ENCODE results near the gene IDNK. TPM values are rescaled to one million over a fixed set of nuclear protein-coding genes. Genes with fewer than 3 reads are reported as not detected.

The IDNK gene
- total and polyA plus RNA-seq, 2 of the 4 experiments (the other 2 are of a cell fraction) = 1.4 to 2.3 TPM

GRCh38 chr9:83677596-83677995 lies 54.7 kb downstream of the IDNK start:
- intact Hi-C loops (cut with micrococcal nuclease) = no loop called here
- Histone ChIP-seq H4K8ac (ENCODE audit: low read depth in 2 of 2, low read length in 2 of 2) (no peak overlapping the region), H3K9me3 (ENCODE audit: control insufficient read depth, insufficient read depth, low read length) (no peaks in the 10 kb centered on the region), H3K4me1 (ENCODE audit: control insufficient read depth, insufficient read depth, low read length) (peaks cover 4% of the 10 kb centered on the region; the same call in 1 of the 2 replicates), H2BK15ac (ENCODE audit: low read depth, low read length) (no peak overlapping the region), H3K4ac (ENCODE audit: low read depth, low read length) (no peak overlapping the region), H2AK9ac (replicated peaks; ENCODE audit: low read depth, low read length, poor library complexity) (no peak overlapping the region), H2AFZ (replicated peaks; ENCODE audit: low read length, poor library complexity) (no peak overlapping the region), H3K14ac (replicated peaks; ENCODE audit: low read depth, low read length) (no peak overlapping the region), H2AK5ac (ENCODE audit: low read depth, low read length) (no peak overlapping the region), H3K79me1 (ENCODE audit: low read depth in 1 of 2, low read length in 2 of 2) (peaks cover 27 to 42% of the 10 kb centered on the region in 2 experiments), H4K5ac (ENCODE audit: low read depth, low read length) (no peak overlapping the region), H3K23ac (ENCODE audit: low read depth, low read length) (no peak overlapping the region), H4K20me1 (ENCODE audit: insufficient read depth, low read length) (peaks cover 50% of the 10 kb centered on the region), H3K56ac (ENCODE audit: extremely low read depth, insufficient read depth, low read length) (no peak overlapping the region), H4K91ac (ENCODE audit: insufficient read depth, low read depth, low read length) (no peak overlapping the region), H3K36me3 (ENCODE audit: control insufficient read depth, insufficient read depth, low read length) (peaks cover 26% of the 10 kb centered on the region), H2BK20ac (ENCODE audit: low read depth, low read length) (no peak overlapping the region), H3K9ac (ENCODE audit: low read depth, low read length) (no peak overlapping the region), H2BK5ac (ENCODE audit: low read depth, low read length, poor library complexity, severe bottlenecking) (no peak overlapping the region), H3K4me2 (ENCODE audit: low read depth, low read length) (no peak overlapping the region), H3K4me3 (ENCODE audit: insufficient read depth, low read depth, low read length) (no peak overlapping the region), H3K18ac (ENCODE audit: low read depth, low read length) (no peak overlapping the region), H3K9me1 (ENCODE audit: insufficient read depth, low read length) (peaks cover 4% of the 10 kb centered on the region; the same call in 1 of the 2 replicates), H3K27me3 (ENCODE audit: control insufficient read depth, insufficient read depth, low read length) (no peaks in the 10 kb centered on the region), H2BK120ac (ENCODE audit: low read depth, low read length) (no peak overlapping the region), H3K27ac (ENCODE audit: insufficient read depth, low read length) (no peak overlapping the region)
- TF ChIP-seq RCOR1 (IDR thresholded peaks at IDR 0.05; ENCODE audit: insufficient replicate concordance, low read length) = no peak
- no peak for TF ChIP-seq CHD1 (IDR thresholded peaks at IDR 0.05; ENCODE audit: low read depth, low read length)
- TF ChIP-seq USF2 (IDR thresholded peaks at IDR 0.05; ENCODE audit: low read depth, low read length) = no peak
- no peak for TF ChIP-seq SMC3 (IDR thresholded peaks at IDR 0.05; ENCODE audit: low read depth, low read length)
- no peak for TF ChIP-seq POLR2A (IDR thresholded peaks at IDR 0.05; ENCODE audit: low read depth, low read length)
- no peak for TF ChIP-seq ELK1 (IDR thresholded peaks at IDR 0.05; ENCODE audit: borderline replicate concordance, low read depth, low read length)
- TF ChIP-seq MXI1 (IDR thresholded peaks at IDR 0.05; ENCODE audit: borderline replicate concordance, low read depth, low read length) = no peak
- CTCF ChIA-PET = no interaction called here
- POLR2A ChIA-PET (ENCODE audit: unreplicated experiment) = interaction anchor here (0.6 kb wide), 1 partner anchor 244 kb away, joined by 4 read pairs; the partner anchor contains the start of gene KIF27
- ATAC-seq (ENCODE audit: low read depth) (no peak), DNase-seq (no peak)
- in situ Hi-C loops (cut with MboI; ENCODE audit: low sequenced_read_pairs) = no loop called here
- WGBS, 2 experiments (ENCODE audit: extremely low coverage in 2 of 2, insufficient read length in 1 of 2) = no CpG with 5 or more reads among the region's 3 CpGs
- dilution Hi-C loops (cut with HindIII; ENCODE audit: low sequenced_read_pairs, unreplicated experiment) = no loop called here
- no TSS peak for BruUV-seq (replicated peaks)
